B cell (primary cell): ENCODE results near the gene VRTN. TPM values are rescaled to one million over a fixed set of nuclear protein-coding genes. Genes with fewer than 3 reads are reported as not detected.

Experiments used
- ATAC-seq: fragments of 200-7000 bp; cut with Tn5 transposase; one replicate; pipeline ENCODE4 v1.10.0; 2021; ENCODE audit warnings: low read depth, mild to moderate bottlenecking, moderate number of reproducible peaks, moderate library complexity
- CTCF ChIA-PET: fragments of 350-600 bp; sonication (Branson Sonifier 250); formaldehyde crosslinking; loops from one replicate; lab custom pipeline; 2021; ENCODE audit warnings: antibody characterized with exemption, inconsistent platforms; lab: Charles Lee
- POLR2A ChIA-PET: fragments of 350-600 bp; sonication (Branson Sonifier 250); formaldehyde crosslinking; loops from one replicate; lab custom pipeline; 2021; ENCODE audit warnings: antibody characterized with exemption; lab: Charles Lee
- DNase-seq: peaks from one replicate; pipeline ENCODE4 v3.0.0; 2013
- H2AFZ ChIP-seq: 2 replicates; pipeline ENCODE4 v1.6.1; 2012; ENCODE audit warnings: mild to moderate bottlenecking, low read depth, low read length; ENCODE audit not compliant: insufficient read depth, poor library complexity, severe bottlenecking
- H3K27ac ChIP-seq, 2 donors: 1 replicate in 1 of 2; 2 replicates in 1 of 2; pipeline ENCODE4 v1.5.1; 2012 to 2013; ENCODE audit warnings: low read length in 2 of 2, mild to moderate bottlenecking in 2 of 2, moderate library complexity in 1 of 2
- H3K27me3 ChIP-seq, 4 experiments: fragments of 200-600 bp in 1 of 4; sonication (generic) in 1 of 4; replicated peaks in 1 of 4; 1 replicate in 2 of 4; 2 replicates in 2 of 4; pipeline versions ENCODE4 v1.6.1 to v1.7.0; 2013 to 2016; ENCODE audit warnings: low read length in 3 of 4, mild to moderate bottlenecking in 2 of 4, mixed read lengths in 1 of 4, moderate library complexity in 1 of 4; ENCODE audit not compliant: insufficient read depth in 4 of 4, control insufficient read depth in 3 of 4; ENCODE audit errors: control extremely low read depth in 1 of 4
- H3K36me3 ChIP-seq, 2 experiments: replicated peaks in 1 of 2; 1 replicate in 1 of 2; 2 replicates in 1 of 2; pipeline versions ENCODE4 v1.6.1 to v1.7.1; 2013; ENCODE audit warnings: low read length in 1 of 2; ENCODE audit not compliant: insufficient read depth in 2 of 2, control insufficient read depth in 1 of 2; ENCODE audit errors: control extremely low read depth in 1 of 2, extremely low read depth in 1 of 2
- H3K4me1 ChIP-seq, 2 donors: fragments of 200-600 bp in 1 of 2; sonication (generic) in 1 of 2; 1 replicate in 1 of 2; 2 replicates in 1 of 2; pipeline versions ENCODE4 v1.5.1 to v1.6.1; 2013 to 2017; ENCODE audit warnings: low read length in 2 of 2; ENCODE audit not compliant: control insufficient read depth in 2 of 2, insufficient read depth in 2 of 2
- H3K4me2 ChIP-seq: replicated peaks from 2 replicates; pipeline ENCODE3; 2012; ENCODE audit warnings: mild to moderate bottlenecking, low read depth, low read length; ENCODE audit not compliant: poor library complexity, severe bottlenecking
- H3K4me3 ChIP-seq, 5 experiments: fragments of 200-600 bp in 1 of 5; sonication (generic) in 1 of 5; 1 replicate in 3 of 5; 2 replicates in 2 of 5; pipeline versions ENCODE4 v1.5.1 to v1.7.0; 2011 to 2016; ENCODE audit warnings: low read length in 4 of 5, mild to moderate bottlenecking in 4 of 5, low read depth in 2 of 5, control low read depth in 1 of 5, moderate library complexity in 1 of 5; ENCODE audit not compliant: insufficient read depth in 1 of 5; ENCODE audit errors: control extremely low read depth in 1 of 5, extremely low read depth in 1 of 5
- H3K79me2 ChIP-seq: fragments of 200-600 bp; sonication (generic); one replicate; pipeline ENCODE4 v1.6.0; 2016; ENCODE audit warnings: low read length; ENCODE audit not compliant: control insufficient read depth, insufficient read depth
- H3K9ac ChIP-seq: fragments of 200-600 bp; sonication (generic); 2 replicates; pipeline ENCODE4 v1.6.1; 2017; ENCODE audit warnings: mild to moderate bottlenecking, low read length, moderate library complexity
- H3K9me3 ChIP-seq, 3 donors: one replicate each; pipeline versions ENCODE4 v1.6.1 to v1.7.1; 2013; ENCODE audit warnings: low read length in 2 of 3; ENCODE audit not compliant: control insufficient read depth in 2 of 3, insufficient read depth in 1 of 3; ENCODE audit errors: control extremely low read depth in 1 of 3
- H4K20me1 ChIP-seq: 2 replicates; pipeline ENCODE4 v1.6.0; 2012; ENCODE audit warnings: mild to moderate bottlenecking, low read length; ENCODE audit not compliant: insufficient read depth, control insufficient read depth, poor library complexity, severe bottlenecking
- H3K27ac Mint-ChIP-seq: one replicate; pipeline ENCODE4 v1.8.0; 2021; ENCODE audit warnings: mixed read lengths
- H3K27me3 Mint-ChIP-seq: one replicate; pipeline ENCODE4 v1.8.0; 2021; ENCODE audit warnings: mixed read lengths
- H3K4me1 Mint-ChIP-seq: one replicate; pipeline ENCODE4 v1.8.0; 2021; ENCODE audit warnings: mixed read lengths
- H3K4me3 Mint-ChIP-seq: one replicate; pipeline ENCODE4 v1.8.0; 2021; ENCODE audit warnings: mixed read lengths
- H3K9me3 Mint-ChIP-seq: one replicate; pipeline ENCODE4 v1.8.0; 2022; ENCODE audit warnings: mixed read lengths; ENCODE audit not compliant: insufficient read depth
- EZH2 ChIP-seq: IDR thresholded peaks from 2 replicates; pipeline ENCODE4 v1.6.1; 2012; ENCODE audit warnings: borderline replicate concordance, low read depth, mild to moderate bottlenecking, moderate library complexity, low read length; ENCODE audit not compliant: insufficient read depth, poor library complexity, severe bottlenecking
- WGBS: methylation state at CpG from one replicate; pipeline ENCODE4 v1.1.5; 2013; ENCODE audit warnings: missing lambda C conversion rate; ENCODE audit not compliant: insufficient coverage; 5-methylcytosine and 5-hydroxymethylcytosine counted together
- intact Hi-C: fragments of 100-400 bp; cut with micrococcal nuclease; formaldehyde crosslinking; loops from one replicate; pipeline ENCODE4 v1.10.0; 2022
- polyA plus RNA-seq: library from polyadenylated mRNA; depleted of rRNA; stranded (reverse); fragments of >200 nt; gene quantifications from 2 replicates; pipeline ENCODE4 v1.2.3, GENCODE V29; 2012
- total RNA-seq, 2 donors: library from RNA; stranded (reverse); fragments of 120-200 nt in 1 of 2; gene quantifications; 1 replicate in 1 of 2; 2 replicates in 1 of 2; pipeline versions ENCODE4 v1.2.3 to v1.2.4, GENCODE V29; 2013 to 2022
- TF ChIP-seq, protein P1 (sequence below): fragments of 200-600 bp; IDR thresholded peaks from one replicate; pipeline ENCODE4 v1.8.0; 2022; ENCODE audit warnings: antibody characterized with exemption, mild to moderate bottlenecking

VRTN gene
- total and polyA plus RNA-seq, 2 donors (not counting 1 experiment from before 2014, with no cell fraction given), result not detected

- no peaks in the 10 kb centered on the region for H3K27me3 ChIP-seq
- Mint-ChIP-seq H3K4me3 (no peak overlapping the region), H3K4me1 (no peaks in the 10 kb centered on the region), H3K27me3 (peaks cover 6% of the 10 kb centered on the region), H3K27ac (no peak overlapping the region), H3K9me3 (no peaks in the 10 kb centered on the region)
- no peak overlapping the region for H2AFZ ChIP-seq
- H4K20me1 ChIP-seq, result no peaks in the 10 kb centered on the region
- no peak overlapping the region for H3K4me3 ChIP-seq
- H3K79me2 ChIP-seq, result no peaks in the 10 kb centered on the region
- H3K4me2 ChIP-seq, result no peak overlapping the region
- 74% methylated on average over 4 of the region's 11 CpGs for WGBS
- intact Hi-C loops, result no loop called here
- H3K9me3 ChIP-seq, result no peaks in the 10 kb centered on the region
- DNase-seq (no peak), ATAC-seq (no peak)
- H3K36me3 ChIP-seq, result no peaks in the 10 kb centered on the region
- H3K4me1 ChIP-seq, result no peaks in the 10 kb centered on the region
- TF ChIP-seq, protein P1, sequence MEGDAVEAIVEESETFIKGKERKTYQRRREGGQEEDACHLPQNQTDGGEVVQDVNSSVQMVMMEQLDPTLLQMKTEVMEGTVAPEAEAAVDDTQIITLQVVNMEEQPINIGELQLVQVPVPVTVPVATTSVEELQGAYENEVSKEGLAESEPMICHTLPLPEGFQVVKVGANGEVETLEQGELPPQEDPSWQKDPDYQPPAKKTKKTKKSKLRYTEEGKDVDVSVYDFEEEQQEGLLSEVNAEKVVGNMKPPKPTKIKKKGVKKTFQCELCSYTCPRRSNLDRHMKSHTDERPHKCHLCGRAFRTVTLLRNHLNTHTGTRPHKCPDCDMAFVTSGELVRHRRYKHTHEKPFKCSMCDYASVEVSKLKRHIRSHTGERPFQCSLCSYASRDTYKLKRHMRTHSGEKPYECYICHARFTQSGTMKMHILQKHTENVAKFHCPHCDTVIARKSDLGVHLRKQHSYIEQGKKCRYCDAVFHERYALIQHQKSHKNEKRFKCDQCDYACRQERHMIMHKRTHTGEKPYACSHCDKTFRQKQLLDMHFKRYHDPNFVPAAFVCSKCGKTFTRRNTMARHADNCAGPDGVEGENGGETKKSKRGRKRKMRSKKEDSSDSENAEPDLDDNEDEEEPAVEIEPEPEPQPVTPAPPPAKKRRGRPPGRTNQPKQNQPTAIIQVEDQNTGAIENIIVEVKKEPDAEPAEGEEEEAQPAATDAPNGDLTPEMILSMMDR, result no peak
- no peak for TF ChIP-seq EZH2
- CTCF ChIA-PET, result no interaction called here
- H3K9ac ChIP-seq, result no peak overlapping the region
- POLR2A ChIA-PET, result interaction anchor here (1.1 kb wide), 1 partner anchor 25 kb away, joined by 3 read pairs; no protein-coding TSS in a partner anchor
- no peak overlapping the region for H3K27ac ChIP-seq
Observed at GRCh38 chr14:74350211-74350927, 2.1 kb downstream of the VRTN start.

DNA sequence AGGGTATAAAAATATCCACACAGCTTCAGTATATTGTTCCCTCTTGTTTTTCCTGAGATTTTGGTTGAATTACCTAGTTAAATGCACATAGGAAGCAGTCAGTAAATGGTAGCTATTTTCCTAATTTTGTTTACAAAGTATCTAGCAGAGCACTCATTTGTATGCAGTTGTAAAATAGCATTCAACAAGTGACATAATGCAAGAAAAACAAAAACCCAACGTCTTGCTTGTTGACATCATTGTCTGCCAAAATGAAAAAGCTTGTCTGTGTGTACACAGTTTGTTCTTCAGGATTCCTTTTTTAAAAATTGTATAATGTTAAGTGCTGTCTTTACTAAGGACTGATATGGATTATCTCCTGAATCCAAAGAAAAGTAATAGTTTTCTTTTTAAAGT lies 2.7 kb downstream of the VRTN start:
- no peaks in the 10 kb centered on the region for H3K79me2 ChIP-seq
- WGBS, result no CpG with 5 or more reads among the region's 1 CpG
- H3K27ac ChIP-seq, result no peak overlapping the region
- ChIA-PET POLR2A (no interaction called here), CTCF (no interaction called here)
- no peak overlapping the region for H3K4me2 ChIP-seq
- Mint-ChIP-seq H3K27ac (no peak overlapping the region), H3K9me3 (no peaks in the 10 kb centered on the region), H3K27me3 (peaks cover 6% of the 10 kb centered on the region), H3K4me1 (no peaks in the 10 kb centered on the region), H3K4me3 (no peak overlapping the region)
- no peak overlapping the region for H3K9ac ChIP-seq
- H3K36me3 ChIP-seq, result no peaks in the 10 kb centered on the region
- no peak overlapping the region for H3K4me3 ChIP-seq
- H2AFZ ChIP-seq, result no peak overlapping the region
- H3K27me3 ChIP-seq, result no peaks in the 10 kb centered on the region
- no peak for ATAC-seq
- TF ChIP-seq EZH2, result no peak
- TF ChIP-seq, protein P1, result no peak
- DNase-seq, result no peak
- H4K20me1 ChIP-seq, result no peaks in the 10 kb centered on the region
- no peaks in the 10 kb centered on the region for H3K9me3 ChIP-seq
- intact Hi-C loops, result no loop called here
- H3K4me1 ChIP-seq, result no peaks in the 10 kb centered on the region
